ENCODE measurements around the gene PRKG1. TPM values are rescaled to one million over a fixed set of nuclear protein-coding genes. Genes with fewer than 3 reads are reported as not detected.

PRKG1 gene
- total and polyA plus RNA-seq, 4 donors, result 0.46 to 5.1 (median 1.5) TPM

GRCh38 chr10:51469686-51470085 lies 395.4 kb downstream of the PRKG1 start (continued):
- TF ChIP-seq JUND (IDR thresholded peaks at IDR 0.05), result no peak
- no peak for TF ChIP-seq NR2F2 (IDR thresholded peaks at IDR 0.05)
- no peak for TF ChIP-seq MAX (IDR thresholded peaks at IDR 0.05)
- TF ChIP-seq HNF4A (conservative IDR thresholded peaks at IDR 0.05), result no peak
- TF ChIP-seq RAD21 (IDR thresholded peaks at IDR 0.05), result no peak

- Histone ChIP-seq H3K27me3 (ENCODE audit: control insufficient read depth in 4 of 4, insufficient read depth in 4 of 4, low read length in 3 of 4) (no peaks in the 10 kb centered on the region), H3K4me1 (ENCODE audit: control insufficient read depth in 4 of 4, insufficient read depth in 4 of 4, low read length in 3 of 4) (no peaks in the 10 kb centered on the region), H3K9me3 (ENCODE audit: control insufficient read depth in 4 of 4, low read length in 3 of 4) (no peaks in the 10 kb centered on the region), H3K36me3 (ENCODE audit: control insufficient read depth in 4 of 4, insufficient read depth in 3 of 4, low read depth in 1 of 4, low read length in 3 of 4) (no peaks in the 10 kb centered on the region), H3K4me3 (ENCODE audit: low read depth in 1 of 3, low read length in 3 of 3) (no peak overlapping the region), H3K9ac (ENCODE audit: low read depth in 1 of 2, low read length in 2 of 2) (no peak overlapping the region), H3K27ac (ENCODE audit: low read depth in 1 of 2, low read length in 2 of 2) (no peak overlapping the region)
- no peak for TF ChIP-seq RAD21 (IDR thresholded peaks at IDR 0.05)
- TF ChIP-seq CTCF (IDR thresholded peaks at IDR 0.05; ENCODE audit: low read depth, low read length, missing input control), result no peak
- no peak for TF ChIP-seq REST (IDR thresholded peaks at IDR 0.05)
- TF ChIP-seq EGR1 (IDR thresholded peaks at IDR 0.05; ENCODE audit: low read depth in 2 of 2), result no peak
- TF ChIP-seq MAX (IDR thresholded peaks at IDR 0.05), result no peak
- no peak for TF ChIP-seq YY1 (IDR thresholded peaks at IDR 0.05)
- TF ChIP-seq NR2F2 (IDR thresholded peaks at IDR 0.05), result no peak
- no peak for TF ChIP-seq HNF4A (conservative IDR thresholded peaks at IDR 0.05)
- no peak for TF ChIP-seq GABPA (IDR thresholded peaks at IDR 0.05 in 1 of 2, conservative IDR thresholded peaks at IDR 0.05 in 1 of 2)
- TF ChIP-seq ZBTB33 (IDR thresholded peaks at IDR 0.05), result no peak
- TF ChIP-seq FOXA2 (IDR thresholded peaks at IDR 0.05), result no peak
- TF ChIP-seq SP1 (IDR thresholded peaks at IDR 0.05), result no peak
- no peak for DNase-seq (ENCODE audit: low spot score)
- whole genome bisulfite sequencing, result 34% methylated on average over 4 of the region's 4 CpGs
These were observed 397.0 kb downstream of the PRKG1 start for GRCh38 chr10:51471271-51471670.

GRCh38 chr10:51472154-51472553 lies 397.9 kb downstream of the PRKG1 start:
- Histone ChIP-seq H3K36me3 (ENCODE audit: control insufficient read depth in 4 of 4, insufficient read depth in 3 of 4, low read depth in 1 of 4, low read length in 3 of 4) (no peaks in the 10 kb centered on the region), H3K27me3 (ENCODE audit: control insufficient read depth in 4 of 4, insufficient read depth in 4 of 4, low read length in 3 of 4) (no peaks in the 10 kb centered on the region), H3K9me3 (ENCODE audit: control insufficient read depth in 4 of 4, low read length in 3 of 4) (no peaks in the 10 kb centered on the region), H3K27ac (ENCODE audit: low read depth in 1 of 2, low read length in 2 of 2) (no peak overlapping the region), H3K4me1 (ENCODE audit: control insufficient read depth in 4 of 4, insufficient read depth in 4 of 4, low read length in 3 of 4) (no peaks in the 10 kb centered on the region), H3K9ac (ENCODE audit: low read depth in 1 of 2, low read length in 2 of 2) (no peak overlapping the region), H3K4me3 (ENCODE audit: low read depth in 1 of 3, low read length in 3 of 3) (no peak overlapping the region)
- DNase-seq (ENCODE audit: low spot score), result no peak
- TF ChIP-seq FOXA2 (IDR thresholded peaks at IDR 0.05), result no peak
- no peak for TF ChIP-seq EGR1 (IDR thresholded peaks at IDR 0.05; ENCODE audit: low read depth in 2 of 2)
- TF ChIP-seq JUND (IDR thresholded peaks at IDR 0.05), result no peak
- TF ChIP-seq ZBTB33 (IDR thresholded peaks at IDR 0.05), result no peak
- no peak for TF ChIP-seq MAX (IDR thresholded peaks at IDR 0.05)
- no peak for TF ChIP-seq CTCF (IDR thresholded peaks at IDR 0.05; ENCODE audit: low read depth, low read length, missing input control)
- no peak for TF ChIP-seq HNF4A (conservative IDR thresholded peaks at IDR 0.05)
- no peak for TF ChIP-seq HNF4G (IDR thresholded peaks at IDR 0.05)
- TF ChIP-seq TAF1 (conservative IDR thresholded peaks at IDR 0.05), result no peak
- no peak for TF ChIP-seq GABPA (IDR thresholded peaks at IDR 0.05 in 1 of 2, conservative IDR thresholded peaks at IDR 0.05 in 1 of 2)
- TF ChIP-seq RAD21 (IDR thresholded peaks at IDR 0.05), result no peak
- 70% methylated on average over 1 of the region's 1 CpG for WGBS
